CD4-positive, alpha-beta T cell treated with Interleukin-4 for 1 hour (primary cell): Measurements from ENCODE around the gene VAMP4.

Experiments used
- DNase-seq, 2 donors: peaks; one replicate each; pipeline ENCODE4 v3.0.0-alpha.2; 2020 to 2022

Gene VAMP4, protein sequence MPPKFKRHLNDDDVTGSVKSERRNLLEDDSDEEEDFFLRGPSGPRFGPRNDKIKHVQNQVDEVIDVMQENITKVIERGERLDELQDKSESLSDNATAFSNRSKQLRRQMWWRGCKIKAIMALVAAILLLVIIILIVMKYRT

DNA sequence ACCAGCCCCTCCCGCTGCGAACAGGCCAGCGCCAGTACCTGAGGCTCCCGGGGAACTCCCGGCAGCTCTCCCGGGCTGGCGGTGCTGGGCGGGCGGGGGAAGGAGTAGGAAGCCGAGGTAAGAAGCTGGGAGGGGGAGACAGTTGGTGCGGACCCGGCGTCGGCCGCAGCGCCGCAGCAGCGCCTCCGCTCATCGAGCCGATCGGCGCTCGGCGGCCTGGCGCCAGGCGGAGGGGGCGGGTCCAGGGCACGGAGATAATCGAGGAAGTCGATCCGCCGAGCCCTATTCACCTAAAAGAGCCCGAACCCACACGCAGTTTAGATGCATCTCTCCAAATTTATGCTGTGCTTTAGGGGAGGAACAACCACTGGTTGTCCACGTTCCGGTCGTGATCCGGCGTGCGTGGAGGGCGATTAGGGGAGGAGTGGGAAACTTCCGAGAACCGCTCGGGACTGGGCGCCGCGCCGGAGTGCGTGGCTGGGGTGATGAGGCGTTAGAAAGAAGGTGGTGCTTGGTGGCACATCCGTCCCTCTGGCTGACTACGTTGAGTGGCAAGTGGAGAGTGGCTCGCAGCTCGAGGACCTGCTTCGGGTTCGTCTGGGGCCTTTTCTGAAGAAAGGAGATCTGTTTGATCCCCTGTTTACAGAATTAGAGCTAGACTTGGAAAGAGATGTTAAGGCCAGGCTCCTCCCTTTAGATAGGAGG is at the start of gene VAMP4:
Gene VAMP4, minus strand, starts transcription at position 194 of the 705 bp plus-strand sequence. CDS start 3,651 bp downstream, outside the sequence.
- peak; percentile 87 to 90 for DNase-seq

DNA sequence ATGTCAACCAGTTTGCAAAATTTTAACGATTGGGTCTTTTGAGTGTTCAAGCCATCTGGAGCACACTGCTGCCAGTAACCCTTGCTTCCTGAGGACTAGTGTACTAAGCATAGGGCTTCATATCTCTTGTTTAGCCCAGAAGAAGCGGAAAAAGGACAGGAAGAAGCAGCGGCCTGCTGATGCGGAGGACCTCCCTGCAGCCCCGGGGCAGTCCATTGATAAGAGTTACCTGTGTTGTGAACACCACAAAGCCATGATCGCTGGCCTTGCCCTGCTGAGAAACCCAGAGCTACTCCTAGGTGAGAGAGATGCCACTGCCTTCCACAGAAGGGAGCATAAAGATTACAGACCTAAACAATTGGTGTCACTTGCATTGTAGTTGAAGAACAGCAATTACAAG is 48.5 kb upstream of the VAMP4 start:
- DNase-seq: no peak

DNA sequence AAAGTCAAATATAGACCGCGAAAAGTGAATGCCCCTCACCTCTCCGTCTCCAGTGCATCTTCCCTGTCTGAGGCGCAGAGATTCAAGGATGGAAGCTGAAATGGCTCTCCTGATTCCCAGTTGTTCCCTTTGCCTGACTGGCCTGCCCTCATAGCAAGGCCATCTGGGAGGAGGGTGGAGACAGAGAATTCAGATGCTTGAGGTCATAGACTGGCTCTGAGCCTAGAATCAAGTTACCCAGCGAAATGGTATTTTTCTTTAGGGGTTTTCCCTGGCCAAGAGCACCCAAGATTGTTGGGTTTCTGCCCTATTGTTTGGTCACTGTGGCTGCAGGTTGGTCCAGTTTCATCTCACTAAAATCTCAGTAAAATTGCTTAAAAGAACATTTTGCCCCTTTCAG is 46.8 kb upstream of the VAMP4 start:
- DNase-seq: no peak

DNA sequence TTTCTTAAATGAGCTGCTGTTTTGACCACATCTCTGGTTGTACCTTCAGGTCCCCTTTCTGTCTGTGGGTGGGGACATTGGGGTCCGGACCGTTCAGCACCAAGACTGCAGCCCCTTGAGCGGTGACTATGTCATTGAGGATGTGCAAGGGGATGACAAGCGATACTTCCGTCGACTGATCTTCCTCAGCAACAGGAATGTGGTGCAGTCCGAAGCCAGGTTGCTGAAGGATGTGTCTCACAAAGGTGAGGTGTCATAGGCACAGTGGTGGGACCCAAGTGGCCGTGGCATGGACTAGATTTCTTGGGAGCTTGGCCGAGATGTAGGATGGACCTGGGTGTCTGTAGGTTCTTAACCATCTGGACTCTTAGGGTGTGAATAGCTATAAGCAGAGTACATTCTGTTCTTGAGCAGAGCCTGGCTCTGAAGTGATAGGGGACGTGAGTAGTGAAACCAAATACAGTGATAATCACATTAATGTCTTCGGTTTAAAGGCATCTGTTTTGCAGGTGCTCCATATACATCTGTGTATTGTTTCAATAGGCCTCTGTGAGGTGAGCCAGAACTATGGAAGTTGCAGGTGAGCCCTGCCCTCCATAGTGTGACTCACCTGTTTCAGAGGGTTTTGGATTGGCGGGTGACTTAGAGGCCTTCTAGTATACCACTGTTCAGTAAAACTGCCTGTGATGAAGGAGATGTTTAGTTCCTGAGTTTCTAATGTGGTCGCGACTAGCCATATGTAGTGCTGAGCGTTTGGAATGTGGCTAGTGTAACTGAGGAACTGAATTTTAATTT is 46.0 kb upstream of the VAMP4 start:
- DNase-seq: no peak

DNA sequence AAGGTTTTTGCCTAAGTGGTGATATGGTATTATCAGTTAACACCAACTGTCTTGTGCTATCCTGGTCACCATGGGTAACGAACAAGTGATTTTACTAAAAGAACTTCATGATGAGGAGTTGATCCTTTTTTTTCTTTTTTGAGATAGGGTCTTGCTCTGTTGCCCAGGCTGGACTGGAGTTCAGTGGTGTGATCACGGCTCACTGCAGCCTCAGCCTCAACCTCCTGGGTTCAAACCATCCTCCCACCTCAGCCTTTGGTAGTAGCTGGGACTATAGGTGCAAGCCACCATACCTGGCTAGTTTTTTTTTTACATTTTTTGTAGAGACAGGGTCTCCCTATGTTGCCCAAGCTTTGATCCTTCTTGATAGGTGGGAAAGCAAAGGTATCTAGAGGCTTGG is 44.7 kb upstream of the VAMP4 start:
- DNase-seq: no peak

DNA sequence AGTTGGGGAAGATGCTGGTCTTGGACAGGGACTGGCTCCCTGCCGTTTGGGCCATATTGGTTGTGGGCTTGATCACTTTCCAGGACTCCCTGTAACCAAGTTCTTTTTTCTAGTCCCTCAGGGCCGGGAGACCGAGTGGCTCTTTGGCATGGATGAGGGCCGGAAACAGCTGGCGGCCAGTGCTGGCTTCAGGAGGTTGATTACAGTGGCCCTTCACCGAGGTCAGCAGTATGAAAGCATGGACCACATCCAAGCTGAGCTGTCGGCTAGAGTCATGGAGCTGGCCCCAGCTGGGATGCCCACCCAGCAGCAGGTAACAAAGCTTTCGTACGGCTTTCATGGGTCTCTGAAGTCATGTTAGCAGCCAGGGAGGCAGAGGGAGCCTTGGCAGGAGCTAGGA is 43.9 kb upstream of the VAMP4 start:
- no peak for DNase-seq

DNA sequence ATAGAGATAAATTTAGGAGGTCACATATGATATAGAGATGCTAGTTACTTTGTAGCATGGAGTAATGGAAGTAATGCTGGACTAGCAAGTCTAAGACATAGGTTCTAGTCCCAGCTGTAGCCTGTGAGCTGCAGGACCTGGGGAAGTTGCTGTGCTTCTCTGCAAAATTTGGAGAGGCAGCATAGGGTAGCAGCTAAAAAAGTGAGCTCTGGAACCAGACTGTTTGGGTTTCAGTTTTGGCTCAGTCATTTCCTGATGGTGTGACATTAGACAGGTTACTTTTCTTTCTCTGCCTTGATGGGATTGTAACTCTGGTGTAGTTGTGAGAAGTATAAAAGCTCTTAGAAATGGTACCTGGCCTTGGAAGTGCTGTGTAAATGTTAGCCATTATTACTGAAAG is 42.9 kb upstream of the VAMP4 start:
- no peak for DNase-seq

DNA sequence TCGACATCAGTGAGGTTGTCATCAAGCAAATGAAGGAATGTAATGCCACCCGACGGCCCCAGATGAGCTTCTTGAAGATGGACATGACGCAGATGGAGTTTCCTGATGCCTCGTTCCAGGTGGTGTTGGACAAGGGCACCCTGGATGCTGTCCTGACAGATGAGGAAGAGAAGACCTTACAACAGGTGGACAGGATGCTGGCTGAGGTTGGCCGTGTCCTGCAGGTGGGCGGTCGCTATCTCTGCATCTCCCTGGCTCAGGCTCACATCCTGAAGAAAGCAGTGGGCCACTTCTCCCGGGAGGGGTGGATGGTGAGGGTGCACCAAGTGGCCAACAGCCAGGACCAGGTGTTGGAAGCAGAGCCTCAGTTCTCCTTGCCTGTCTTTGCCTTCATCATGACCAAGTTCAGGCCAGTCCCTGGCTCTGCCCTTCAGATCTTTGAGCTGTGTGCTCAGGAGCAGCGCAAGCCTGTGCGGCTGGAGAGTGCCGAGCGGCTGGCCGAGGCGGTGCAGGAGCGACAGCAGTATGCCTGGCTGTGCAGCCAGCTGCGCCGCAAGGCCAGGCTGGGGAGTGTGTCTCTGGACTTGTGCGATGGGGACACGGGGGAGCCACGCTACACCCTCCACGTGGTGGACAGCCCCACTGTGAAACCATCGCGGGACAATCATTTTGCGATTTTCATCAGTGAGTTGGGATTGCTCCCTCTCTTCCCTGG is 42.1 kb upstream of the VAMP4 start:
- DNase-seq: no peak

DNA sequence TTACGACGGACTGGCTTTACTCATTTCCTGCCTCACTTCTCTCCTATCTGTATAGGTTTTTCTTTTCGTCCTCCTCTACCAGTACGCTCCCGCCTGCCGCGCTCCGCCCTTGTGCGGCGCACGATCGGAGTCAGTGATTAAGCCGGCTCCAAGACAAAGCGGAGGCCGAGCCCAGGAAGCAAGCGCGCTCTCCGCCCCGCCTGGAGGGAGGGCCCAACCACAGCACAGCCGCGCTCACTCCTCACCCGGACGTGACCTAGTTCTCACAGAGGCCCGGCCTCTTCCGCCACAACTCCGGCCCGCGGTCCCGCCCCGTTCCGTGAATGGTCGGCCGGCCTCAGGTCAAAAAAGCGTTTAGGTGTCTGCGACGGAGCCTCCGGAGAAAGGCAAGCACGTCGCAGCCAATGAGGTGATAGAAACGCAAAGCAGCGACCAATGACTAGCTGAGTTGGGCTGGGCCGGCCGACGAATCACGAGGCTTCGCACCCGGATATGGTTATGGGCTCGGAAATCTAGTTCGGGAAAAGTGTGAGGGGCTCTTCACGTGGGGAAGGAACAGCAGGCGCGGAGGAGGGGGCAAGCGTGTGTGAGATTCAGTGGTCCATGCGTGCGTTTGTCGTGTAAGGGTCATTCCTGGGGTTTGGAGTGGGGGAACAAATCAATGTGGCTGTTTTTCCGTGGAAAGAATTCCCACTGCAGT is 39.5 kb upstream of the VAMP4 start, which contains the start of gene METTL13:
Gene METTL13, plus strand, starts transcription at position 485 of the 700 bp plus-strand sequence. CDS start 308 bp downstream, outside the sequence.
- DNase-seq: peak; percentile 98

DNA sequence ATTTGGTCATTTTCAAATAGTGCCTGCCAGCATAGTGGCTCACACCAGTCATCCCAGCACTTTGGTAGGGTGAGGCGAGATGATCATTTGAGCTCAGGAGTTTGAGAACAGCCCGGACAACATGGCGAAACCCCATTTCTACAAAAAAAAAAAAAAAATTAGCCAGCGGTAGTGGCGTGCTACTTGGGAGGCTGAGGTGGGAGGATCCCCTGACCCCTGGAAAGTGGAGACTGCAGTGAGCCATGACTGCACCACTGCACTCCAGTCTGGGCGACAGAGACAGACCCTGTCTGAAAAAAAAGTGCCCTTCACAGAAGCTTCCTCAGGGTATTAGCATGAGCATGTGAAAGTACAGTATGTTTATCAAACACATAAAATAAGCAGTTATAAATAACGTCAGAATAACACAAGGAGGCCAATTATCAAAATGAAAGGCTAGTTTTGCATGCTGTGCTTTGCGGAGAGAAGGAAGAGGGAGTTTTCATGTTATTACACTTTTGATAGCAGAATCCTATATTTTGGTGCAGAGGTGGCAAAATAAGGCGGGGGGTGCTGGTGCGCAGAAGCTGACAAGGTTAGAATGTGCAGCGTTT is 38.8 kb upstream of the VAMP4 start:
- DNase-seq: no peak

DNA sequence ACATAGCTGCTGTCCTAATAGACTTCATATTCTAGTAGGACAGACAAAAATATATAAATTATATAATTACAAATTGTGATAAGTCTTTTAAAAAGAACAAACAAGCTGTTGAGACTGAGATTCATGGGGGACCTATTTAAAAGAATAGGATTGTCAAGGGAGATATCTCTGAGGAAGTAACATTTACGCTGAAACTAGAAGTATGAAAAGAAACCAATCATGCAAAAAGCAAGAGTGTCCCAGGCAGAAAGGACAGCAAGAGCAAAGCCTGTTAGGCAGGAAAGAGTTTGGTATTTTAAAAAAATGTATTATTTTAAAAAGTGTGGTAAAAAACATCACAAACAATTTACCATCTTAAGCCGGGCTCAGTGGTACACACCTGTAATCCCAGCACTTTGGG is 30.4 kb upstream of the VAMP4 start:
- no peak for DNase-seq

DNA sequence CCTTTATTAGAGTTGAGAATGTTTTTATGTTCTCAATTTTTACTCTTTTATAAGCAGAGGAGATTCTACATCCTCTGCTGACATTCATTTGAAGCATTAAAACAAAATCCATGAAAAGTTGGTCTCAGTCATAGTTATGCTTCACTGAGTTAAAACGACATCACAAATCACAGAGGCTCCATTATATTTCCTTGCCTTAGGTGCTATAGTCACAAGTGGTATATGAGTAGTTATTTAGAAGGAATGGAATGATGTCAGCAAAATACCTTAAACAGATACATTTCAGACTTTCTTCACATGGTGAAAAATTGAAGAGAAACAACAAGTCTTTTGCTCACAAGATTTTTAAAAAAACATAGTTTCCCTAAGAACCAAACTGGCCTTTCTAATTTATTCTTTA is 27.9 kb upstream of the VAMP4 start:
- no peak for DNase-seq

DNA sequence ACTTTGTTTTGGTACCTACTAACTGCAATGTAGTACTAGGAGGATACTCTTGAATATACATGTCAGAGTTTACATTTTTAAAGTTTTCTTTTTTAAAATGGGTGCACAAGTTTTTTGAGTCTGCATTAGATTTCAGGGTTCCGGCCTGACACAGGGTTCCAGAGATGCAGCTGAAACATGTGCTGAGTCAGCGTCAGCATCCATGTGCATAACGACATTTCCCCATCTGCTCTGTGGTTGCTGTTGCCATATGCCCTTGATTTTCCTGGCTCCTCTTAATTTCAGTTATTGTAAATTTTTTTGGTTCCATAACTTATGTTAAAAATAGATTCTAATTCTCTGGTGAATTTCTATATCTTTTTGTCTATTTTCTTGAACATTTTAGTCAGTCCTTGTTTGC is 27.3 kb upstream of the VAMP4 start:
- no peak for DNase-seq

DNA sequence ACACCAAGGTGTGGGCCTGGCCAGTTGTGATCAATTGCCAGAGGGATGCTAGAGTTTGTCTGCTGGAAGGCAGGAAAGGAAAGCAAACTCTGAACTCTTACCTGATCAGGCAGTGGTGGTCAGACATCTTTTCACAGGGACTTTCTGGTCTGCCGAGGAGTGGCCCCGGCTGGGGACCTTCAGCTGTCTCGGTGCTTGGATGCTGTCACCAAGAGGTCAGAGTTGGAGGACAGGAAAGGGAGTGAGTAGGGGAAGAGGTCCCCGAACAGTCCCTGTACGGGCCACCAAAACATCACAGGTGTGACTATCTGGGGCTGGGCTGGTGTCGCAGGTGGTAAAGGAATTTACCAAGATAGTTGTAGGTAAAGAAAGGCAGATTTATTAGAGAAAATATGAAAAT is 21.9 kb upstream of the VAMP4 start:
- DNase-seq: no peak

DNA sequence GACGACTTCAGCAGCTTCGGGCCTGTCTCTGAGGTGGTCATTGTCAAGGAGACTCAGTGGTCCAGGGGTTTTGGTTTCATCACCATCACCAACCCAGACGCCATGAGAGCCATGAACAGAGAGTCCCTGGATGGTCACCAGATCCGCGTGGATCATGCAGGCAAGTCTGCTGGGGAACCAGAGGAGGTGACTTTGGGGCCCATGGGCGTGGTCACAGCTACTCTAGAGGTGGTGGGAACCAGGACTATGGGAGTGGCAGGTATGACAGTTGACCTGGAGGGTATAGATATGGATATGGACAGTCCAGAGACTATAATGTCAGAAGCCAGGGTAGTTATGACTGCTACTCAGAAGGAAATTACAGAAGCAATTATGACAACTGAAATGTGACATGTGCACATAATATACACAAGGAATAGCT is 20.3 kb upstream of the VAMP4 start:
- no peak for DNase-seq

DNA sequence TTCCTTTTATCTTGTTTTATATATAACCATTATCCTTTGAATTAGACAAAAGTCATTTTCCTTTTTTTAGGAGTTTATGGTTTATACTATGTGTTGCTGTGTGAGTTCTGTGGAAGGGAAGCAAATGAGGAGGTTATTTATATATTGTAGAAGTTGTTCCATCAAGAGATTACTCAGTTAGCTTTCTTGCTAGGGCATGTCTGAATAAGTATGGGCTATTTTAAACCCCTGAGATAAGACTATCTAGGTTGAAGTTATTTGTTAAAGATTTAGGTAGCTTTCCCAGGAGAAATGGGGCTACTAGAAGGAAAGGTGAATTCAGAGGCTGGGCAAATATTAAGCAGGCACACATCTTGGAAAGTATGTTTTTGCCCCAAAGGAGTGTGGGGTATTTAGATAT is 16.1 kb upstream of the VAMP4 start:
- no peak for DNase-seq

DNA sequence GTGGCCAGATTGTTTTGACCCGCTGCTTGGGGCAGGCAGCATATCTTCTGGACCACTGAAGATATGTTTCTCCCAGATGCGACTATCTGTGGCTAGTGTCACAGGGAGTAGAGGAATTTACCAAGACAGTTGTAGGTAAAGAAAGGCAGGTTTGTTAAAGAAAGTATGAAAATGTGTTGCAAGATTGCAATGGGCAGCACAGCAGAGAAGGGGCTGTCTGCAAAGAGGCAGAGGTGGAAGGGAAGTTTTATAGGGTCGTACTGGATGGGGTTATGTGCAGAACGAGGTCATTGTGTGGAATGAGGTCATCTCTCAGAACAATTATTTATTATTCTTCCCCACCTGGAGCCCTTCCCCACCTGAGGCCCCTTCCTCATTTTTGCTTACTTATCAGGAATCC is 15.0 kb upstream of the VAMP4 start:
- no peak for DNase-seq

DNA sequence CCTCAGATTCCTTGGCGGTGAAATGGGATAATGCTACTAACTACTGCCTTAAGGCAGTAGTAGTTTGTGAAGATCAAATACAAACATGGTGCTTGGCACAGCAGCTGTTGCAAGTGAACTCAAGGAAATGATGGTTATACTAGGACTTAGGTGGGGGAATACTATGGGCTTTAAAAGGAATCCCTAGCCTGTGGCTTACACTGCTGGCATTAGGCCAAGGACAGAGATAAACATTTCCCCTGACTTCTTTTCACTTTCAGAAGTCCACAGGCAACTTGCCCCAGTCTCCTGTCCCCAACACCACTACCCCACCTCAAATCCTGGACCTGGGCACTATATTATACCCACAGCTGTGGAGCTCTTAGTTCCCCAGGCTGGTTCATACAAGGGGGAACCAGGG is 13.1 kb upstream of the VAMP4 start:
- DNase-seq: no peak

DNA sequence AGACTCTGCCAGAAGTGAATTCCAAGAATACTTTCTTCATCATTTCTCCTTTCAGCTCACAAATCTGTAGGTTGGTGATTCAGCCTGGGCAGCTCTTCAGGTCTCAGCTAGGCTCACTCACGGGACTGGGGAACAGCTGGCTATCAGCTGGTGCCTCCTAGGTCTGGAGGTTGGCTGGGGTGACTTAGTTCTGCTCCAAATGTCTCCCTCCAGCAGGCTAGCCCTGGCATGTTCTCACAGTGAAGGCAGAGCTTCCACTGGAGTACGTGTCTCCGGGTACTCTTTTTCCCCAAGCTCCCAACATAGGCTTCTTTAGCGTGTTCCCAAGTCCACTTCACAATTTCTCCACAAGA is 12.5 kb upstream of the VAMP4 start:
- no peak for DNase-seq

DNA sequence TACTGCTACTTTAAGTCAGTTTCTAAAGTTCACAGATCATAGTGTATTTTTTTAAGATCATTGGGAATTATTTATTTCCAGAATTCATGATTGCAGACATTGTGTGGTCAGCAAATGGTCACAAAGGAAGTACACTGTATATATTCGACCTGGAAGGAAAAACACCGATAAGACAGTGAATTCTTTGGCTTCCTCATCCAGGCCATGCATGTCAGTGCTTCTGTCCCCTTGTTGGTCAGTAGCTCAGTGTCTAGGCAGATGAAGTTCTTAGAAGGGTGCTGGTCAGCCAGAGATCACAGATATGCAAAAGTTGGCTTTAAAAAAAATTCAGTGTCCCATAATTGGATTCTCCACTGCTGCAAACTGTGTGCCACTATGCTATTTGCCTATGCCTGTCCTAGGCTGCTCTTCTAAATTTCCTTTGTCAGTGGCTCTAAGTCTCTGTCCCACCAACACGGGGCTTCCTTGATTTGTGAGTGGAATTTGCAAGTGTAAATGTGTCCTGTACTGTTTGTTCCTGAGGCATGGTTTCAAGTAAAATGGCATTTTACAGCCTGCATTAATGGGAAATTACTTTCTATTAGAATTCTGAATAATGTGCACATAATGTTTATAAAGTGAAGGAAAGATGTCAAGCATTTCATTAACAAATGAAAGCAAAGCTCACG is 12.0 kb upstream of the VAMP4 start:
- no peak for DNase-seq

DNA sequence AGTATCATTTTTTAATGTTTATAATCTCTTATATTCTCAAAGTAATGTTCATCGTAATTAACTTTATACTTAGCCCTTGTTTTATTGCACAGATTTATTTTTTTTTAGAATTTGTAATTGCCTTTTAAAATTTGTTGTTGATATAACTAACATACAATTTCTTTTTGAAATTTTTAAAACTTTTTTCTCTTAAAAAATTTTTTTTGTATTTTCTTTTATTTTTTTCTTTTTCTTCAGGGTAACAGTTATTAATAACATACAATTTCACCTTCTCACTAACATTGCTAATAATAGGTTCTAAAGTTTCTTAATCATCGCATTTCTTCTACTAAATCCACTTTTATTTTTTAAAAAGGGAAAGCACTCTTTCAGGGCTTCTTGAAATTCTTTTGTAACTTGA is 11.3 kb upstream of the VAMP4 start:
- no peak for DNase-seq

DNA sequence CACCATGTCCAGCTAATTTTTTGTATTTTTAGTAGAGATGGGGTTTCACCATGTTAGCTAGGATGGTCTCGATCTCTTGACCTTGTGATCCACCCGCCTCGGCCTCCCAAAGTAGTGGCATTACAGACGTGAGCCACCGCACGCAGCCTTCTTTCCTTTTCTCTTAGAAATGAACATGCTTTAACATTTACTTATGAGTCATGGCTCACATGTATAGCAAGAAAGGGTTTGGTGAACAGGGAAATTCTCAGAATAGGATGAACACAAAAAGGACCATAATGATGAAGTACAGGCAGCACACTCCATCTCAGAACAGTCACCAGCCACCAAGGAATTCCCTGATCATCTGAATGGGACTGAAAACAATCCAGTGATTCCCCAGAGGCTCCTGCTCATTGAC is 9.4 kb upstream of the VAMP4 start:
- no peak for DNase-seq
